HG03108 (cell line): ENCODE measurements around the gene HMGXB3.

ENCODE experiments used
- ATAC-seq: cut with Tn5 transposase; IDR thresholded peaks from one replicate; pipeline ENCODE4 v1.9.1; 2021; ENCODE audit warnings: moderate library complexity; ENCODE audit not compliant: unreplicated experiment

Gene HMGXB3

DNA sequence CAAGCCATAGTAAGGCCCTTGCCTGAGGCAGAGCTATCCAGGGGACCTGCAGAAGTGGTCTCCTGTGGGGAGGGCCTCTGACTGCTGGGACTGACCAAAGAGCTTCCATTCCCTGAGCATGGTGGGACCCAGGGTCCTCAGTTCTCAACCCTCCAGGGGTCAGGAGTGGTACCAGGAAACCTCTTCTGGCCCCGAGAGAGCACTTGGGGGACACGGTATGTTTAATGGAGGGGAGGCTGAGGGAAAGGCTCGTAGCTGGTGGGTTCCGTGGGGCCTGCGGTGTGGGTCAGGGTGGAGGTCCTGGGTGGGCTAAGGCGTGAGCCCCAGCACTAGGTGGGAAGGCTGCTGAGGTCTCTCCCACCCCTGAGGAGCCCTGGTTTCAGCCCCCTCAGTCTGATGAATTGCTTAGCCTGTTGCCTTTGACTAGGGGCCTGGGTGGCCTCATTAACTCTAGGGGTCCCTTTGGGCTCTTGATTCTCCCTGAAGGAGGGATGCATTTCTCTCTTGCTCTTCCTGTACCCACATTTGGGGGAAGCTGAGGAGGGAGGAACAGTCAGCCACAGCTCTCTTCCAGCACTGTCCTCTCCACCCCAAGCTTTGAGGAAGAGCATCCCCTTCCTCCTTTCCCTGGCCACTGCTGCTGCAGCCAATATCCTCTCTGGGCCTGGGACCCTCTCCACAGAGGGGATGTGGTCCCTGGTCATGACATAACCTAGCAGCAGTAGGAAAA lies 51.9 kb downstream of the HMGXB3 start:
- ATAC-seq = no peak

DNA sequence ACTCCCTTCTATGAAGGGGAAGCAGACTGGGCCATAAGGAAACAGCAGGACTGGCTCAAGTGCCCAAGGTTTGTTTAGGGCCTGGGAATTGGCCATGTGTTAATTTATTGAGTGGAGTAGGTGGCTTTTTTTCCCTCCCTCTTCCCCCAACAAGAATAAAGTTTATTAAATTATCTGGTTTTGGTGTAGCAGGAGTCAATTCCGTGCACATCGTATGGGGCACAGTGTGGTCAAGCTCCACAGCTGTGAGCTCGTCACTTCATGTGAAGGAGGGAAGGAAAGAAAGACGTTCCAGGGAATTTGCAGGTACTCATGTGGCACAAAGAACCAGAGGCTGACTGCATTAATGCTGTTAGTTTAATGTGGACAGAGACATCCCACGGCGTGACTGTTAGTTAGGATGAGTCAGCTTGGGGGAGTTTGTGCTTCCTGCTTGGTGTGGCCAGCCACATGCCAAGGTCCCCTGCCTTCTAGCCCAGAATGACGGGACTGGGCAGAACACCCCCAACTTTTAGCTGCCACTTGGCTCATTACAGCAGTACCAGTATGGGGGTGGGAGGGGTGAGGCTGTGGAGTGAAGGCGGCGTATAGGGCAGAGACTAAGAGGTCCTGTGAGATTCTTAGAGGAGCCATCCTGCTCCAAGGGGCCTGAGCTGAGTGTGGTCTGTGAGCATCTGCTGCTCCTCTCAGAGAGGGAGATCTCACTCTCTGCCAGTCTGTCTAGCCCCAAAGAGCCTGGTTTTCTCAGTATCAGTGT lies 52.6 kb downstream of the HMGXB3 start:
- ATAC-seq = no peak

DNA sequence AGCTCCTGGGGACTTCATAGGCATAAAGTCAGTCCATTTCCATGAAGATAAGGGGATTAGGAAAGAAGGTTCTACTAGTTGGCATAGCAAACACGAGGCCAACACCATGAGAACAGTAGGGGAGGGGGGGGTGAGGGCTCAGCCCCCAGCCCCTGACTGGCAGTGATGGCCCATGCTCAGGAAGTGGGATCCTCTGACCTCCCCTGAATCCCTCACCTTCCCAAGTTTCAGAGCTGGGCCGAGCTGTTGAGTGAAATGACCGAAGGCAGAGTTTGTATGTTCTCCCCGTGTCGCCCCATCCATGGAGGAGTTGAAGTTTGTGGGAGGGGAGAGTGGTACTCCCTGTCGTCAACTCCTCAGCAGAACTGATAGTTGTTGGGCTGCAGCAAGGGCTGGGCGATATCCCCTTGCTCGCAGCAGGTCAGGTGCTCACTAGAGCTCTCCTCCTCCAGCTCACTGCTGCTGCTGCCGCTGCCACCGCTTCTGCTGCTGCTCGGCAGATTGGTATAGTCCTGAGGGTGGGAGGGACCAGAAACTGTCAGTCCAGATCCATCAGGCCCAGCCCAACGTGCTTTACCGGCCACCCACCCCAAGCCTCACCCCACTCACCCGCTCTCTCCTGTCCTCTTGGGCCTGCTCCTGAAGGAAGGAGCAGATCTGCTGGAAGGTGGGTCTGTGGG lies 53.3 kb downstream of the HMGXB3 start:
- no peak for ATAC-seq

DNA sequence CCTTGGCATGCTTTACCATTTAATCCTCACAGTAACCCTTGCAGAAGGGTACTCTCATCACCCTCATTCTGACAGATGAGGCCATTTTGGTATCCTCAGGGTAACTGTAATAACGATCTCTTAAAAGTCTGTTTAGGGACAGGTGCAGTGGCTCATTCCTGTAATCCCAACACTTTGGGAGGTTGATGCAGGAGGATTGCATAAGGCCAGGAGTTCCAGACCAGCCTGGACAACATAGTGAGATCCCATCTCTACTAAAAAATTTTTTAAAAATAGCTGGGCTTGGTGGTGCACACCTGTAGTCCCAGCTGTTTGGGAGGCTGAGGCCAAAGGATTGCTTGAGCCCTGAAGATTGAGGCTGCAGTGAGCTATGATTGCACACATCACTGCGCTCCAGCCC lies 54.0 kb downstream of the HMGXB3 start:
- no peak for ATAC-seq

DNA sequence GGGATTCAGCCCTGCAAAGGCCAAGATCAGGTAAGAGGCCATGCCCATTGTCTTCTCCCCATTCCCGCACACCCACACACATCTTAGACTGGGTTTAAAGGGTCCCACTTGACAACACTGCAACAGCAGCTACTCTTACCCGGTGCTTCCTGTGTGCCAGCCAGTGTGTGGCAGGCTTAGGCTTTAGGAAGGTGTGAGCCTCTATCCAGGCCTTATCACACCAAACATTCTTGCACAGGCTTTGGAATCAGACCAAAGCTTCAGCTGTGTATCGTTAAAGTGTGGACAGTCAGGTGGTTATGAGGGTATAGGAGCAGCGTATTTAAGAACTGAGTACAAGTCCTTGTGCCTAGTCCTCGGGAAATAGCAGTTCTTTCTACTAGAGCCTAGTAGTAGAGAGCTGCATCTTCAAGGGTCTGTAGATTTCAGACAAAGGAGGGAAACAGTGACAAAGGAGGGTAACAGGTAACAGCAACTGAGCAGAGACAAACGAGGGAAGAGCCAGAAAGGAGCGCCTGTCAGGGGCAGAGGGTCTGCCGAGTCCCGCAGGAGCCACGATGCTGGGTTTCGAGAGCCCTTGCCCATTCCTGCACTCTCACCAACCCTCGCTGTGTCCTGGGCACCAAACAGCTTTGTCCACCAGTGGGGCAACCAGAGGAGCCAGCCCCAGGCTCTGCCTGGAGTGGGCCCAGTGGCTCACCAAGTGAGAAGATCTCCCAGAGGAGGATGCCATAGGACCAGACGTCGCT lies 55.0 kb downstream of the HMGXB3 start:
- no peak for ATAC-seq

DNA sequence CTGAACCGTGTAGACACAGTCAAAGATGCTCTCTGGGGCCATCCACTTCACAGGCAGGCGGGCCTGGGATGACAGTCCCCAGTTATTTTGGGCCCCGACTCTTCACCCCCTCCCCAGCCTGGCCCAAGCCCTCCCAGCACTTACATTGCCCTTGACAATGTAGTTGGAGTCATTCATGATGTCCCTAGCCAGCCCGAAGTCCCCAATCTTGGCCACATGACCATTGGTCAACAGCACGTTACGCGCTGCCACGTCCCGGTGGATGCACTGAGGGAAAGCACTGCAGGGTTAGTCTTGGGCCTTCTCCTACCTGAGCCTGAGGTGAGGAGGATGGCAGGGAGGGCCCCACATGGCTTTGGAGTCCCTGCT lies 55.5 kb downstream of the HMGXB3 start:
- no peak for ATAC-seq

DNA sequence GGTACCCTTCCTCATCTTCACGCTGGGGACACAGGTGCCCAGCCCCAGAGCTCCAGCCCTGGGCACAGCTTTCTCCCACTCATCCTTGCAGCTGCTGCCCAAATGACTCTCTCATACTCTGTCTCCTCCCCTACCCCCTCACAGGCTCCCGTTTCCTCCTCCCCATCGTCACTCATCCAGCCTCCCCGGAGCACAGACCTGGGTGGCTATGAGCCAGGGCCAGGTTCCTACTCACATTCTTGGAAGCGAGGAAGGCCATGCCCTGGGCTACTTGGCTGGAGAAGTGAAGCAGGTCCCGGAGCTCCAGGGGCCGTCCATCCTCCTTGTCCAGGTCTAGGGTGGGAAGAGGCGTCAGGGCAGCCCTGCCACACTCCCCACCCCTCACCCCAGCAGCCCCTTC lies 56.5 kb downstream of the HMGXB3 start:
- ATAC-seq = no peak

DNA sequence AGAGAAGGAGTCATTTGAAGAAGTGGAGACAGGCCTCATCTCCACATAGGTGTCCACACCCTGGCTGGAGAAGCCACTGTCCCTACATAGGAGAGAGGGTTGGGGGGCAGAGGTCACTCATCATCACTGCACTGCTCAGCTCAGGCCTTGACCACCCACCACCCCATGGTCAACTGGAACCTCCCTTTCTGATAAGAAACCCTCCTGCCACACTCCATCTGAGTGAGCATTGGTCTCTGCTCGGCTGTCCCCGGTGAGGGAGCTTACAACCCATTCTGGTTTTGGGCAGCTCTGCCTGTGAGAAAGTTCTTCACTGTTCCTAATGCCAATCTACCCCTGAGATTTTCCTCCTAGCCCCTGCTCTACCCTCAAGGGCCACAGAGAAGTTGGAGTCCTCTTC lies 57.0 kb downstream of the HMGXB3 start:
- no peak for ATAC-seq

DNA sequence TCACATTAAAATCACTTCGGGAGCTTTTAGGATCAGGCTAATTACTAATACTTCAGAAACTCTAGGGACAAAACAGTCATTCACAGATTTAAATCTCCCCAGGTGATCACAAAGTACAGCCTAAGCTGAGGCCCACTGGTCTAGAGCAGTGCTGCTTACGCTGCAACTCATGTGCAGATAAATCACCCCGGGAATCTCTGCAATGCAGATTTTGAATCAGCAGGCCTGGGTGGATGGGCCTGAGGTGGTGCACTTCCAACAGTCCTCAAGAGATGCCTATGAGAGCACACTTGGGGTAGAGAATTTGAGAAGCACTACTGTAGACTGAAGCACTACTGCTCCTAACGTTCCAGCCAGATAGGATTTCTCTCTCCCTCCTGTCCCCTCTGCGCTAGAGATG lies 57.5 kb downstream of the HMGXB3 start:
- ATAC-seq = no peak

DNA sequence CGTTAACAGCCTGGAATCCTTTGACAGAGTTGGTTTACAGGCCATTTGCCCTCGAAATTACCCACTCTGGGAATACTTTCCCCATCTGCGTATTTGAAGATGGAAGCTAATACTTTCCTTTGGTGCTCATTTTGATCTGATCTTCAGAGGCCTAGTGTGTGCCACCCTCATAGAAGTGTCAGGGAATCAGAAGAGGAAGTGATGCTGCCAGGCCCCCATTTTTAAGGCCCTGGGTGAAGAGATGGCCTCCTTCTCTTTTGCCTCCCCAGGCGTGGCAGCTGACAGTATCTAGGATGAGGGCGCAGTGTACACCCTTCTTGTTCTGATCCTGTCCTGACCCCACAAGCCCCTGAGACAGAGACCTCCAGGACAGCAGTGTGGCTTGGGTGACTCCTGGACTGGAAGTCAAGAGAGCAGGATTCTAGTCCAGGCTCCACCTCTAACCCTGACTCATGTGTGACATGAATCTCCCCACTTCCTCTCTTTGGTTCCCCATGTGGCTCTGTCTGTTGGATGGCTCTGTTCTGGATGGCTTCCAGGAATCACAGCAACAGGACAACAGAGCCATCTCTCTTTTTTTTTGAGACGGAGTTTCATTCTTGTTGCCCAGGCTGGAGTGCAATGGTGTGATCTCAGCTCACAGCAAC lies 58.1 kb downstream of the HMGXB3 start:
- ATAC-seq = no peak

DNA sequence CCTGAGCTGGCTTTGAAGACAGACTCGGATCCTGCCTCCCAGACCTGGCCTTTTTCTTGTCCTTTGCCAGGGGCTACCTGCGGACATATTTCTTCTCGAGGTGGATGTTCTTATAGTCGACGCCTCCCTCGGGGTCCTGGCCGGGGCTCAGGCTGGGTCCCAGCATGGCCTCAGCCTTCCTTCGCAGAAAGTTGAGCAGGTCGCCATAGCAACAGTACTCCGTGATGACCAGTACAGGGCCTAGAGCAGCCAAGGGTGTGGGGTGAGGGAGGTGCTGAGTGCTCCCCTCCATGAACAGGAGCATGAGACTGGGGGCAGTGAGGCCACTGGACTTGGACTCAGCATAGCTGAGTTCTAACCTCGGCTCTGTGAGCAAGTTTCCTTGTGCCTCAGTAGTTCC lies 59.1 kb downstream of the HMGXB3 start:
- no peak for ATAC-seq

DNA sequence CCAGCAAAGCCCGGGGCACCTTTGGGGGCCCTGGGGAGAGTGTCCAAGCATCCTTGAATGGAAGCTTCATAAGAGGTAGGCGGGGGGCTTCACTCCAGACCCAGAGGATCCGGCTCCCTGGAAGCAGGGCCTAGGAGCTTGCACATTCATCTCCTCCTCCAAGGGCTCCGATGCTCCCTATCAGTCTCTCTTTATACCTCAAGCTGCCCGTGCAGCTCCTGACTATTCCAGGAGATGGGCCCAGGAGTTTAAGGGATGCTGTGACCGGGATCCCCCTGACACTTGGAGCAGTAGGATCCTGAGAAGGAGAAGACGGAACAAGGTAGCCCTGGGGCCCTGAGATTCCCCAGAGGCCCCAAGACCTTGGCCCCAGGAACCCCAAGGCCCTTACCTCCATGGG lies 59.9 kb downstream of the HMGXB3 start:
- ATAC-seq = no peak

DNA sequence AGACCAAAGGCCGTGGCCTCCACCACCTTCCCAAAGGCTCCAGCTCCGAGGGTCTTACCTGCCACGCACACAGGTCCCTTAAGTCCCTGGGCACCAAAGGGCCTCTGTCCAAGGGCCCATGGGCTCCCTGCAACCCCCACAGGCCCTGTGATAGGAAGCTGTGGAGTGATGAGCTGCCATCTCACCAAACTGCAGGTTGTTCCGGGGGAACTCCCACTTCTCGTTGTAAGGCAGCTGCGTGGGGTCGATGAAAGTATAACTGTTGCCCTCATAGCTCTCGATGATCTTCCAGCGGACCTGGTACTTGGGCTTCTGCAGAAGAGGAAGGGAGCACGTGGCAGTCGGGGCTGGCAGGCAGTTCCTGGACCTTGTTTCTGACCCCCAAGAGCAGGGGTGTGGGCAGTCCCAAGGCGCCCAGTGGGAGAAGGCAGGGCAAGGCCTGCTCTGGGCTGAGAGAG lies 61.0 kb downstream of the HMGXB3 start:
- ATAC-seq = no peak

DNA sequence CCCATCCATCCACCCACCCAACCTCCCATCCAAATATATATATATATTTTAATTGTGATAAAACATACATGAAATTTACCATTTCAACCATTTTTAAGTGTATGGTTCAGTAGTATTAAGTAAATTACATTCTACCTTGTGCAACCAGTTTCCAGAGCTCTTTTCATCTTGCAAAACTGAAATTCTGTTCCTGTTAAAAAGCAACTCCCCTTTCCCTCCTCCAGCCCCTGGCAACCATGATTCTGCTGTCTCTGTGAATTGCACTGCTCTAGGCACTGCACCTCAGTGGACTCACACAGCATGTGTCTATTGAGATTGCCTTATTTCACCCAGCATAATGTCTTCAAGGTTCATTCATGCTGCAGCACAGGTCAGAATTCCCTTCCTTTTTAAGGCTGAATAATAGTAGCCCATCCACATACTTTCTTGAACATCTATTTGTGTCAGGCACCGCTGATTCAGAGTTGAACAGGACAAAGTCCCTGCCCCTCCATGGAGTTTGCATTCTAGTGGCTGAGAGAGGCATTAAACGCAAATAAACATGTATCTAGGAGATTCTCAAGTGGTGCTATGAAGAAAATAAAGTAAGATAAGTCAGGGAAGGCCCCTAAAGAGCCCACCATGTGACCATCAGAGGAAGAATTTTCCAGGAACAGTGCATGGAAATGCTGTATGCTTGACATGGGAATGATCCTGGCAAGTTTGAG lies 61.8 kb downstream of the HMGXB3 start:
- no peak for ATAC-seq

DNA sequence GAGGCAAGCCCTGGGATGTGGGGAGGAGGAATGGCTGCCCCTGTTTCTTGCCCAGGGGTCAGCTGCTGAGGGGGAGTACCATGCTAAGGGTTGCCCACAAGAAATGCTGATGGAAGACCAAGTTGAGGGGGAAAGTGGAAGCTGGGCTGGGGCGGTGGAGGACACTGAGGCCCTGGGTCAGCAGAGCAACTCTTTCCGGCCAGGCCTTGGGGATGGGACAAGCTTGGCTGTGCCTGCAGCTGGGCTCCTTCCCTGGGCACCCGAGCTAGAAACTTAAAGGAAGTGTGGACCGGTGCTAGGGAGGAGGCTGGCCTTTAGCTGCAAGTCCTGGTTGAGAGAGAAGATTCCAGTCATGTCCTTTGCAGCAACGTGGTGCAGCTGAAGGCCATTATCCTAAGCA lies 63.1 kb downstream of the HMGXB3 start:
- no peak for ATAC-seq

DNA sequence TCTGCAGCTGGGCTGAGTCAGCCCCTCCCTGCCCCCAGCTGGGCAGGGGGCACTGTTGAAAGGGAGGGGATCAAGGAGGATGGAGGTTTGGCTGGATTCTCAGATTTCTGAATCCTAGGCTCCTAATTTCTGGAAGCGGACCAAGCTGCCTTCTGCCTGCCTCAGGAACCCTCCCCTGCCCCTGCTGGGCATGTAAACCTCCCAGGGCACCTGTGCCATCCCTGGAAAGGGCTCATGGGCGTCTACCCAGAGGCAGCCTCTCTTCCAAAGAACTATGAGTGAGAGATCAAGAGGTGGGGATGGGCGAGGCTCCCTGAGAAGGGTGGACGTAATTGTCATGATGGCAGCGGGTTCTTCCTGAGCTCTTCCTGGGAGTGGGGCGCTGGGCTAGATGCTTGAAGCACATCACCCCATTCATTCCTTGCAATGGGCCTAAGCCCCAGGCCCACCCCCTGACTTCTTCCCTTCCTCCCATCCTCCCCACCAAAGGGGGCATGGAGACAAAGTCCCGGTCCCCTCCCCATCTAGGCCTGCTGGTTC lies 64.2 kb downstream of the HMGXB3 start:
- no peak for ATAC-seq

DNA sequence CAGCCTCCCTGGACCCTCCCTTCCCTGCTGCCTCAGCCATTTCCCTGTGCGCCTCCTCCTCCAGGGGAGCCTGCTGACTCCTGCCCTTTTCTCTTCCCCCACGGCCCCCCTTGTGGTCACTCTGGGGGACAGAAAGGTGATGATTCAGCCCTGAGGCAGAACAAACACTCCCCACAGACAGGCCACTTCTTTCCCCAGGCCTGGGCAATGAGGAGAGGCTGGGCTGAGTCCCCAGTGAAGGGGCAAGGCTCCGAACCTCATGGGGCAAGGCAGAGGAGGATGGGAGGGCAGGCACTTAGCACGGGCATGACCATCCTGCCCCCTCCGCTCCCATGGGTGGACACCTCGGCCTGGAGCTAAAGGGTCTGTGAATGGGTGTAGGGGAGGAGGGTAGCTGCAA lies 64.8 kb downstream of the HMGXB3 start:
- ATAC-seq = no peak

DNA sequence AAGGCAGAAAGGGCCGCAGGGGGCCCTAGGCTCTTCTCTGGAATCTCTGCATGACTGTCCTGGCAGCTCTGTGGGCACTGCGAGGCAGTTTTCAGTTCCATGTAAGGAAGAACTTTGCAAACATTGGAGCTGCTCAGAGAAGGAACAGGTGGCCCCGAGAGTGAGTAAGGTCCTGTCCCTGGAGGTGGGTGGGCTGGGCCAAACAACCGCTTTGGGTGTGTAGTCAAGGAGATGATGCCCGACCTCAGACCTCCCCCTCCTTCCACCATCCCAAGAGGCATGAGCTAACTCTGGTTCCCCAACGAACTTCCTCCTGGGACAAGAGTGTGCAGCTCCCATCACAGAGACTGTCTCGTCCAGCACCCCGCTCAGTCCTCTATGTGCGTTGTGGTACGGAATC lies 65.3 kb downstream of the HMGXB3 start:
- no peak for ATAC-seq

DNA sequence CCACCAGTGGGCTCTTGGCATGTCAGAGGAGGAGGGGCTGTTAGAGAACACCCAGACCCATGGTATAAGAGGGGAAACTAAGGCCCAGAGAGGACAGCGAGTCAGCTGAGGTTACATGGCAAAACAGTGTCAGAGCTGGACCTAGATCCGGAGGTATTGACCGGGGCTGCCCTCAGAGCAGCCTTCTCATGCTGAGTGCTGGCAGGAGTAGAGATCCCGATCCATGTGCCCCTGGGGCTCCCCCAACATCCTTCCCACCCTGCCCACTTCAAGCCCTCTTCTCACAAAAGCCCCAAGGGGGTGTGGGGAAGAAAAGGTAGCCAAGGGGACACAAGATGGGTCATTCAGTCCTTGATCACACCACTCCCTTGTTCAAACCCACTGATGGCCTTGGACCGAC lies 65.9 kb downstream of the HMGXB3 start:
- no peak for ATAC-seq

DNA sequence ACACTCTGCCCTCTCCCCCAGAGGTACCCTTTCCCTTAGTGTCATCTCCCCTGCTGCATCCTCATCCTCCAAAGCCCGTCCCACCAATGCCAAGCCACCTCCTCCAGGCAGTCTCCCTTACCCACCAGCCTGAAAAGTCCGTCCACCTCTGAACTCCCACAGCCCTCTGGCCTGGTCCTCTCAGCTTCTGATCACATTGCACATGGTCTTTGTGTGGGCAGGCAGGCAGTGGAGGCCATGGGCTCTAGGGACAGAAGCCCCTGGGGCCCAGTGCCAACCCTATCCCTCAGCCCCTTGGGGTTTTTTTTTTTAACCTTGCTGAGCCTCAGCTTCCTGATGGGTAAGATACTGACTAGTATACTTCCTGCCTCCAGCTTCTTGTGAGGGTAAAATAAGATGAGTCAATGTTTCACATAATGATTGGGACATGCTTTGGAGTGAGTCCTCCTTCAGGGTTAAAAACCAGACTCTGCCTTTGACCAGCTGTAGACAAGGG lies 66.4 kb downstream of the HMGXB3 start:
- ATAC-seq = peak; percentile 56
